DND-41 (cell line): ENCODE data around the gene ZFP28.

Experiments
- CTCF ChIP-seq: IDR thresholded peaks from 2 replicates; pipeline ENCODE4 v1.5.1; 2012; ENCODE audit warnings: borderline replicate concordance, low read length, moderate library complexity, mild to moderate bottlenecking; ENCODE audit not compliant: poor library complexity, severe bottlenecking; ENCODE audit errors: extremely low read depth
- EZH2 ChIP-seq: IDR thresholded peaks from 3 replicates; pipeline ENCODE4 v1.6.1; 2012; ENCODE audit warnings: borderline replicate concordance, low read depth, mild to moderate bottlenecking, moderate library complexity, low read length, inconsistent platforms; ENCODE audit not compliant: severe bottlenecking

DNA sequence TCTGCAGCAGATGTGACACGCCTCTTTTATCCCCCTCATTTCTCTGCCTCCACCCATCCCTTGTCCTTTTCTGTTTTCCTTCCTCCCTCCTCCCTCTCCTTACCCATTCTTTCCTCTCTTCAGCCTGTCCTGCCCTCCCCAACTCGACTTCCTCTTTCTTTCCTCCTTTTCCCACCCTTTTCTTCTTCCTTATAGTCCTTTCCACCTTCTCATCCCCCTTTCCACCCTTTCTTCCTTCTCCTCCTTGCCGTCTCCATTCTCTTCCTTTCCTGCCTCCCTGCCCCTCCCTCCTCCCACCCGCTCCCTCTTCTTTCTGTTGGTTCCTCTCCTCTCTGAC lies 55.7 kb downstream of the ZFP28 start:
- no peak for TF ChIP-seq CTCF
- no peak for TF ChIP-seq EZH2
